PFSK-1 (cell line): ENCODE results near the gene DDX10.

Experiments used
- FOXP2 ChIP-seq: optimal IDR thresholded peaks from 2 replicates; pipeline ENCODE3; 2011; ENCODE audit warnings: borderline replicate concordance, control low read depth, inconsistent platforms; ENCODE audit not compliant: insufficient read depth; ENCODE audit errors: extremely low read length, extremely low read depth
- POLR2AphosphoS5 ChIP-seq: IDR thresholded peaks from 2 replicates; pipeline ENCODE4 v1.6.1; 2012; ENCODE audit warnings: low read depth, mild to moderate bottlenecking, control low read depth, low read length, moderate library complexity
- SIN3A ChIP-seq: IDR thresholded peaks from 2 replicates; pipeline ENCODE4 v1.6.1; 2012; ENCODE audit warnings: mild to moderate bottlenecking, low read length, moderate library complexity, borderline replicate concordance; ENCODE audit not compliant: insufficient read depth
- TAF1 ChIP-seq: IDR thresholded peaks from 2 replicates; pipeline ENCODE4 v1.6.1; 2012; ENCODE audit warnings: low read length, control low read depth, borderline replicate concordance; ENCODE audit not compliant: insufficient read depth
- TF ChIP-seq, protein P1 (sequence below), 2 experiments: IDR thresholded peaks; 2 replicates each; pipeline versions ENCODE4 v1.6.1 to v1.8.0; 2011 to 2012; ENCODE audit warnings: low read depth in 2 of 2, low read length in 2 of 2, control low read depth in 1 of 2, inconsistent platforms in 1 of 2, mild to moderate bottlenecking in 1 of 2, moderate library complexity in 1 of 2; ENCODE audit not compliant: insufficient read depth in 1 of 2

DDX10 gene

DNA sequence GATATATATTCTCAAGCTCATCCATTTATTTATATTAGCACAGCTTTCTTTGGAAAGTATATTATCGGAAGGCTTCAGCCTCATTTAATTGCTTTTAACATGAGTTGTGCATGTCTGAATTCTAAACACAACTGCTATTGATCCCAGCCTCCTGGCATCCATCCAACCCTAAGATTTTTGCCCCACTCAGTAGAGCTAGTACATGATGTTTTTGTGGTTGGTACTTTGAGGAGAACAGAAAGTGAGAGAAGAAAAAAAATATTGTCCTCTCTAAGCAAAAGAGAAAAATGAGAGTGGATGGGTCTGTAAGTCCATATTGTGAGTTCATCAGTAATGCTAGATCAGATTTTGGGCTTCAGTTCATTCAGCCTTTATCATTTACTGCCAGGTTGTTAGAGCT is 198.7 kb downstream of the DDX10 start:
- TF ChIP-seq, protein P1, sequence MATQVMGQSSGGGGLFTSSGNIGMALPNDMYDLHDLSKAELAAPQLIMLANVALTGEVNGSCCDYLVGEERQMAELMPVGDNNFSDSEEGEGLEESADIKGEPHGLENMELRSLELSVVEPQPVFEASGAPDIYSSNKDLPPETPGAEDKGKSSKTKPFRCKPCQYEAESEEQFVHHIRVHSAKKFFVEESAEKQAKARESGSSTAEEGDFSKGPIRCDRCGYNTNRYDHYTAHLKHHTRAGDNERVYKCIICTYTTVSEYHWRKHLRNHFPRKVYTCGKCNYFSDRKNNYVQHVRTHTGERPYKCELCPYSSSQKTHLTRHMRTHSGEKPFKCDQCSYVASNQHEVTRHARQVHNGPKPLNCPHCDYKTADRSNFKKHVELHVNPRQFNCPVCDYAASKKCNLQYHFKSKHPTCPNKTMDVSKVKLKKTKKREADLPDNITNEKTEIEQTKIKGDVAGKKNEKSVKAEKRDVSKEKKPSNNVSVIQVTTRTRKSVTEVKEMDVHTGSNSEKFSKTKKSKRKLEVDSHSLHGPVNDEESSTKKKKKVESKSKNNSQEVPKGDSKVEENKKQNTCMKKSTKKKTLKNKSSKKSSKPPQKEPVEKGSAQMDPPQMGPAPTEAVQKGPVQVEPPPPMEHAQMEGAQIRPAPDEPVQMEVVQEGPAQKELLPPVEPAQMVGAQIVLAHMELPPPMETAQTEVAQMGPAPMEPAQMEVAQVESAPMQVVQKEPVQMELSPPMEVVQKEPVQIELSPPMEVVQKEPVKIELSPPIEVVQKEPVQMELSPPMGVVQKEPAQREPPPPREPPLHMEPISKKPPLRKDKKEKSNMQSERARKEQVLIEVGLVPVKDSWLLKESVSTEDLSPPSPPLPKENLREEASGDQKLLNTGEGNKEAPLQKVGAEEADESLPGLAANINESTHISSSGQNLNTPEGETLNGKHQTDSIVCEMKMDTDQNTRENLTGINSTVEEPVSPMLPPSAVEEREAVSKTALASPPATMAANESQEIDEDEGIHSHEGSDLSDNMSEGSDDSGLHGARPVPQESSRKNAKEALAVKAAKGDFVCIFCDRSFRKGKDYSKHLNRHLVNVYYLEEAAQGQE (IDR thresholded peaks at IDR 0.05; ENCODE audit: insufficient read depth in 1 of 2, low read depth in 2 of 2, low read length in 2 of 2), result no peak
- TF ChIP-seq POLR2AphosphoS5 (no peak), TAF1 (no peak), FOXP2 (no peak), SIN3A (no peak)

DNA sequence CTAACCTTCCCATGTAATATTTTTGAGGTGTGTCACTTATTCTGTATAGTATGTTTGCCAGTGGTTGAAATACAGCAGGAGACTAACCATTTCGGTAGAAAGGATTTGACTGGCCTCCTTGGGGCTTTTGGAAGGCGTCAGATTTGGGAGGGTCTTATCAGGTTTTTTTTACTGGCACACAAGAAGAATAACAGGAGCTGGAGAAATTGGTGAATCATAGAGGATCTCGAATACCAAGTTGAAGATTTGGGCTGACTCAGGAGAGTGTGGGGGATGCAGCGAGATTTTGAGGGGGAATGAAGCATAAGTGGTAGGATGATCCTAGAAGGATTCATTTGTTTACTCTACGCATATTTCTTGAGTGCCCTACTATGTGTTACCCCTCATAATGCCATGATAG is 200.5 kb downstream of the DDX10 start:
- no peak for TF ChIP-seq FOXP2
- TF ChIP-seq, protein P1 (IDR thresholded peaks at IDR 0.05; ENCODE audit: insufficient read depth in 1 of 2, low read depth in 2 of 2, low read length in 2 of 2), result no peak

DNA sequence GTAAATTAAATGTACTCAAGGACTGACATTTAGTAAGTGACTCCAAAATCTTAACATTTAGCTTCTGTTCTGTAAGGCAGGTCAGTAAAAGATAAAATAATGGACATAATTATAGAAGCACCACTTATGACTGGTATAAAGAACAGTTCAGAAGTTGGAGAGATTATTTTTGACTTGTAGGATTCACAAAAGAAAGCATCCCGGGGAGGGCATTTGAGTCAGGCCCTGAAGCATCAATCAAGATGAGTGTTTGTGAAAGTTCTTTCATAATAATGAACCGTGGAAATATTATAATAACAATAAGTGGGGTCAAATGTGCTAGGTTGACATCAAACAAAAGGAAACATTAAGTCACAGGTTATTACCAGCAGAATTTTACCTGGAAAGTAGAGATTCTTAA is 201.9 kb downstream of the DDX10 start:
- no peak for TF ChIP-seq FOXP2

DNA sequence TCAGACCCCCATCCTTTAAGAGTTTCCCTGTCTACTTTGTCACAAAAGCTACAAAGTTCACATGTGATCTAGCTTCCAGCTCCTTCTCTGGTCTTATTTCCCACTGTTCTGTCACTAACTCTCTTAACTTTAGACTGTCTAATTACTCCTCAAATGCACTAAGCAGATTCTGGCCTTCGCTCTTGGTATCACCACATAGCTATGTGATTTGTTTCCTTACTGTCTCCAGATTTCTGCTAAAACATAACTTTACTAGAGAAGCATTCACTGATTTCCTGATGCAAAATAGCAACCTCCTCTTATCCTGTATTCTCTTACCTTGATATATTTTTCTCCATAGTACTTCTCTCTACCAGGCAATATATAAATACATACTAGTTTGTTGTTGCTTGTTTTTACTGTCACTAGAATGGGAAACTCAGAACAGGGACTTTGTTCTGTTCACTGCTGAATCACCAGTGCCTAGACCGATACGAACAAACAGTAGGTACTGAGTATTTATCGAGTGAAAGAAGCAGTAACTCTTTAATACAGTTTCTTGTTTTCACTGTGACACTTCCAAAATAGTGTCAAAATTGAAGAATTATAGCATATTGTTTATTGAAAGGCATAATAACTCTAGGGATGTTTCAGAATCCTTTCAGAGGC is 205.6 kb downstream of the DDX10 start:
- TF ChIP-seq TAF1 (no peak), SIN3A (no peak)
- TF ChIP-seq, protein P1 (IDR thresholded peaks at IDR 0.05; ENCODE audit: insufficient read depth in 1 of 2, low read depth in 2 of 2, low read length in 2 of 2), result no peak

DNA sequence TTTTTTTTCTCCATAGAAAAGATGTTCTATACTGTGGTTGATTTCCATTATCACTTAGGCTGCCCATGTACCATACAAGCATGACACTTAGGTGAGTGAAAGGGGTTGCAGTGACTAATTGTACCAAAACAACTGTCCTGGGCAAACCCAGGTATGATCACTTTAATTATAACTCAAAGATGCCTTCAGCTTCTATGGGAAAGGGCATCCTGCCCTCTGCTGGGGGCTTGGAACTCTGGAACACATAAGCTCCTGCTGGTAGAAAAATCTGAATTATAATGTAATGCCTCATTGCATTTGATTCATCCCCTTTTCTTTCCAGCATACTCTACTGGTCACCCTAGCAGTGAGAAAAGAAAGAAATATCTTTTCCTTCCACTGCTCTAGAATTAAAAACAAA is 206.3 kb downstream of the DDX10 start:
- TF ChIP-seq POLR2AphosphoS5, result no peak
- TF ChIP-seq, protein P1 (IDR thresholded peaks at IDR 0.05; ENCODE audit: insufficient read depth in 1 of 2, low read depth in 2 of 2, low read length in 2 of 2), result no peak
- no peak for TF ChIP-seq TAF1
- no peak for TF ChIP-seq FOXP2
- TF ChIP-seq SIN3A, result no peak

DNA sequence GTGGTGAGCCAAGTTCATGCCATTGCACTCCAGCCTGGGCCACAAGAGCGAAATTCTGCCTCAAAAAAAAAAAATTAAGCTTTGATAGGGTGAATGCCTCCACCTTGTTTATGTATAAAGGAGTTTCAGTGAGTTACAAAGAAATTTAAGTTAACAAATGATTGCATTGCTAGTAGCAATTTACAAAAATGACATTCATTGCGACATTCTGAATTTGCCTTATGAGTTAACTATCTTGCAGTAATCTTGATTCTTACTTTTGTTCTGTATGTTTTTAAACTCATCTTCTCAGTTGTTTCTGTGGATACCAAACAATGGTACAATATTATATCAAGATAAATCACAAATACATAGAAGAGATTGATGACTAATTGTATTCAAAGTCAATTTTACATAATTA is 207.0 kb downstream of the DDX10 start:
- TF ChIP-seq SIN3A (no peak), TAF1 (no peak), POLR2AphosphoS5 (no peak), FOXP2 (no peak)
- TF ChIP-seq, protein P1 (IDR thresholded peaks at IDR 0.05; ENCODE audit: insufficient read depth in 1 of 2, low read depth in 2 of 2, low read length in 2 of 2), result no peak
